CD8-positive, alpha-beta memory T cell (primary cell): Measurements from ENCODE around the gene B3GALNT1. TPM values are rescaled to one million over a fixed set of nuclear protein-coding genes. Genes with fewer than 3 reads are reported as not detected.
A peak's percentile ranks its signal among the peaks of the same experiment; 100 is the strongest.

Source experiments
- CTCF ChIA-PET: fragments of 350-600 bp; sonication (Branson Sonifier 250); formaldehyde crosslinking; loops from one replicate; lab custom pipeline; 2021; ENCODE audit warnings: antibody characterized with exemption; lab: Charles Lee
- POLR2A ChIA-PET: fragments of 350-600 bp; sonication (Branson Sonifier 250); formaldehyde crosslinking; loops from one replicate; lab custom pipeline; 2021; ENCODE audit warnings: antibody characterized with exemption; lab: Charles Lee
- DNase-seq, 5 donors: peaks; one replicate each; pipeline versions ENCODE4 v3.0.0 to v3.0.0-alpha.2; 2020 to 2022; ENCODE audit warnings: mixed read lengths in 1 of 5
- H3K27ac ChIP-seq: one replicate; pipeline ENCODE4 v1.7.0; 2013; ENCODE audit warnings: low read depth, mild to moderate bottlenecking, low read length, moderate library complexity
- H3K27me3 ChIP-seq: 2 replicates; pipeline ENCODE4 v1.7.0; 2013; ENCODE audit warnings: low read length, mild to moderate bottlenecking; ENCODE audit not compliant: insufficient read depth, poor library complexity, severe bottlenecking
- H3K36me3 ChIP-seq: 2 replicates; pipeline ENCODE4 v1.7.0; 2013; ENCODE audit warnings: mild to moderate bottlenecking, low read length, moderate library complexity; ENCODE audit not compliant: insufficient read depth
- H3K4me1 ChIP-seq: 2 replicates; pipeline ENCODE4 v1.7.0; 2013; ENCODE audit warnings: mild to moderate bottlenecking, low read length, moderate library complexity; ENCODE audit not compliant: insufficient read depth
- H3K4me3 ChIP-seq: 2 replicates; pipeline ENCODE4 v1.7.0; 2013; ENCODE audit warnings: mild to moderate bottlenecking, low read length
- H3K9me3 ChIP-seq: 2 replicates; pipeline ENCODE4 v1.7.0; 2013; ENCODE audit warnings: mild to moderate bottlenecking, low read length
- H3K27ac Mint-ChIP-seq, 8 donors: one replicate each; pipeline ENCODE4 v1.8.0; 2020 to 2021; ENCODE audit warnings: mixed read lengths in 8 of 8, mild to moderate bottlenecking in 6 of 8, inconsistent platforms in 3 of 8, moderate library complexity in 3 of 8
- H3K27me3 Mint-ChIP-seq, 2 donors: one replicate each; pipeline ENCODE4 v1.8.0; 2020 to 2021; ENCODE audit warnings: mixed read lengths in 2 of 2, mild to moderate bottlenecking in 1 of 2, moderate library complexity in 1 of 2
- H3K36me3 Mint-ChIP-seq, 3 donors: one replicate each; pipeline ENCODE4 v1.8.0; 2020 to 2021; ENCODE audit warnings: mixed read lengths in 3 of 3, inconsistent platforms in 1 of 3, mild to moderate bottlenecking in 1 of 3
- H3K4me1 Mint-ChIP-seq, 3 donors: one replicate each; pipeline ENCODE4 v1.8.0; 2020 to 2021; ENCODE audit warnings: mixed read lengths in 3 of 3, inconsistent platforms in 1 of 3, mild to moderate bottlenecking in 1 of 3
- H3K4me3 Mint-ChIP-seq, 7 donors: one replicate each; pipeline ENCODE4 v1.8.0; 2020 to 2021; ENCODE audit warnings: mixed read lengths in 7 of 7, mild to moderate bottlenecking in 6 of 7, moderate library complexity in 4 of 7, inconsistent platforms in 2 of 7
- H3K9me3 Mint-ChIP-seq, 5 donors: one replicate each; pipeline ENCODE4 v1.8.0; 2020 to 2022; ENCODE audit warnings: mixed read lengths in 5 of 5, mild to moderate bottlenecking in 3 of 5, moderate library complexity in 2 of 5, inconsistent platforms in 1 of 5
- polyA plus RNA-seq: library from polyadenylated mRNA; unstranded; fragments of 300-500 nt; fragmentation: Illumina TruSeq; gene quantifications from one replicate; pipeline ENCODE4 v1.2.3, GENCODE V29; 2021
- total RNA-seq, 2 experiments: library from RNA; stranded (reverse); gene quantifications; one replicate each; pipeline ENCODE4 v1.2.3, GENCODE V29; 2021

The B3GALNT1 gene
- total and polyA plus RNA-seq, 3 experiments from 2014 or later: 1.8 to 2.4 (median 2.0) TPM

DNA sequence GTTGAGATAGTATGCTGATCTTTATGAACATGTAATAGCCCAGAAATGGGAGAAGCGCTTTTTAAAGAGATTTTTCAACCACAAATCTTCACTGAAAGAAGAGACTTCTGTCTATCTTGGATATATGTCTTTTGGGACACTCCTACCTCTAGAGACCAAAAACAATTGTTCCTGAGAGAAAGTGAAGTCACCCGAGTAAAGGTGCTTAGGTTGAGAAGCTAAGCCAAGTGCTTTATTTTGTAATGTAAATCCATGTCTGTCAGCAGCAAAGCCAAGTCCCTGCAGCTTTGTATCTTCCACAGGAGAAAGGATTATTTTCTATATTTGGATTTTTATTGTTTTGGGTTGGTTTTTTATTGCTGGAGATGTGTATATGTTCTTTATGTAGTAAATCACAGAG, 32.1 kb upstream of the B3GALNT1 start:
- no peaks in the 10 kb centered on the region for H3K36me3 ChIP-seq
- H3K4me3 ChIP-seq: no peak overlapping the region
- ChIA-PET CTCF (no interaction called here), POLR2A (no interaction called here)
- Mint-ChIP-seq H3K9me3 (peaks cover 0 to 8% (median 0%) of the 10 kb centered on the region in 5 donors), H3K27ac (no peak overlapping the region), H3K27me3 (peaks cover 0 to 2% of the 10 kb centered on the region in 2 donors), H3K4me3 (no peak overlapping the region), H3K36me3 (peaks cover 0 to 4% (median 0%) of the 10 kb centered on the region in 3 donors), H3K4me1 (no peaks in the 10 kb centered on the region)
- H3K4me1 ChIP-seq: no peaks in the 10 kb centered on the region
- no peak for DNase-seq
- no peaks in the 10 kb centered on the region for H3K9me3 ChIP-seq
- no peak overlapping the region for H3K27ac ChIP-seq
- H3K27me3 ChIP-seq: no peaks in the 10 kb centered on the region

DNA sequence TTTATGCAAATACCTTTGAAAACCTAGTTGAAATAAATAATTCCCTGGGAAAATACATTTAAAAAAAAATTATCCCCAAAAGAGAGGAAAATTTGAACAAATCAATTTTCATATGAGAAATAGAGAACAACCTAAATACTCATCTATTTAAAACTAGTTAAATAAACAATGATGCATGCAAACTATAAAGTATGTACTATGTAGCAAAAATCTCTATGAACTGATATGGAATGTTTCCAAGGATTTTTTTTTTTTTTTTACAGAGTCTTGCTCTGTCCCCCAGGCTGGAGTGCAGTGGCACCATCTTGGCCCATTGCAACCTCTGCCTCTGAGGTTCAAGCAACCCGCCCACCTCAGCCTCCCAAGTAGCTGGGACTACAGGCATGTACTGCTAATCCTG, 27.2 kb upstream of the B3GALNT1 start:
- no peaks in the 10 kb centered on the region for H3K9me3 ChIP-seq
- H3K36me3 ChIP-seq: no peaks in the 10 kb centered on the region
- ChIA-PET CTCF (no interaction called here), POLR2A (no interaction called here)
- Mint-ChIP-seq H3K9me3 (no peaks in the 10 kb centered on the region), H3K4me1 (no peaks in the 10 kb centered on the region), H3K36me3 (no peaks in the 10 kb centered on the region), H3K27me3 (peaks cover 0 to 6% of the 10 kb centered on the region in 2 donors), H3K4me3 (no peak overlapping the region), H3K27ac (no peak overlapping the region)
- no peak overlapping the region for H3K4me3 ChIP-seq
- no peaks in the 10 kb centered on the region for H3K27me3 ChIP-seq
- no peak overlapping the region for H3K27ac ChIP-seq
- no peaks in the 10 kb centered on the region for H3K4me1 ChIP-seq
- DNase-seq: no peak

DNA sequence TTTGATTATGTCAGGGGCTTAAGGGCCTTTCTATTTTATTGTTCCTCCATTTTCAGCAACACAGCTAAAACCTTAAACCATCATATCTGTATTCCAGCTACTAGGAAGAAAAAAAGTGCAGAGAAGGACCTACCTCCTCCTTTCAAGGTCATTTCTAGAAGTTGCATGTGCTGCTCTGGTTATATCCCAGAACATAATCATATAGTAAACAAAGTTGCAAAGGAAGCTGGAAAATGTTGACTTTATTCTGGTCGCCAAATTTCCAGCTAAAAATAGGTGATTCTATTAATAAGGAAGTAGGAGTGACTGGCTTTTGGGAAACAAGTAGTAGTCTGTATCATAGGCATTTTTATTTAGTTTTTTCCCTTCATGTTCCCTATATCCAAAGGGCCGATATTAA, 21.3 kb upstream of the B3GALNT1 start:
- no peaks in the 10 kb centered on the region for H3K27me3 ChIP-seq
- H3K36me3 ChIP-seq: no peaks in the 10 kb centered on the region
- no peak overlapping the region for H3K27ac ChIP-seq
- no peak overlapping the region for H3K27ac Mint-ChIP-seq
- CTCF ChIA-PET: no interaction called here
- no peak overlapping the region for H3K4me3 ChIP-seq
- H3K27me3 Mint-ChIP-seq: peaks cover 6 to 17% of the 10 kb centered on the region in 2 donors
- H3K36me3 Mint-ChIP-seq: no peaks in the 10 kb centered on the region
- H3K9me3 Mint-ChIP-seq: peaks cover 6 to 20% (median 16%) of the 10 kb centered on the region in 5 donors
- no peaks in the 10 kb centered on the region for H3K9me3 ChIP-seq
- H3K4me1 Mint-ChIP-seq: no peaks in the 10 kb centered on the region
- no peaks in the 10 kb centered on the region for H3K4me1 ChIP-seq
- no peak overlapping the region for H3K4me3 Mint-ChIP-seq
- POLR2A ChIA-PET: no interaction called here
- DNase-seq: no peak

DNA sequence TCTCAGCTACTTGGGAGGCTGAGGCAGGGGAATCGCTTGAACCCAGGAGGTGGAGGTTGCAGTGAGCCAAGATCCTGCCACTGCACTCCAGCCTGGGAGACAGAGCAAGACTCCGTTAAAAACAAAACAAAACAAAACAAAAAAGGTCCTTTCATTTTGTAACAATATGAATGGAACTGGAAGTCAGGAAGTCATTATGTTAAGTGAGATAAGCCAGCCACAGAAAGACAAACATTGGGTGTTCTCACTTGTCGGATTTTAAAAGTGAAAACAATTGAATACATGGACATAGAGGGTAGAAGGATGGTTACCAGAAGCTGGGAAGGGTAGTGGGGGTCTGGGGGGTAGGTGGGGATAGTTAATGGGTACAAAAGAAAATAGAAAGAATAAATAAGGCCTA, 12.5 kb upstream of the B3GALNT1 start:
- Histone ChIP-seq H3K4me3 (no peak overlapping the region), H3K9me3 (no peaks in the 10 kb centered on the region), H3K4me1 (no peaks in the 10 kb centered on the region), H3K27ac (no peak overlapping the region), H3K36me3 (no peaks in the 10 kb centered on the region), H3K27me3 (no peaks in the 10 kb centered on the region)
- Mint-ChIP-seq H3K4me1 (no peaks in the 10 kb centered on the region), H3K27me3 (peaks cover 11 to 30% of the 10 kb centered on the region in 2 donors), H3K9me3 (peaks cover 9 to 36% (median 32%) of the 10 kb centered on the region in 5 donors), H3K36me3 (peaks cover 0 to 4% (median 0%) of the 10 kb centered on the region in 3 donors), H3K27ac (no peak overlapping the region), H3K4me3 (no peak overlapping the region)
- DNase-seq: no peak
- ChIA-PET CTCF (no interaction called here), POLR2A (no interaction called here)

DNA sequence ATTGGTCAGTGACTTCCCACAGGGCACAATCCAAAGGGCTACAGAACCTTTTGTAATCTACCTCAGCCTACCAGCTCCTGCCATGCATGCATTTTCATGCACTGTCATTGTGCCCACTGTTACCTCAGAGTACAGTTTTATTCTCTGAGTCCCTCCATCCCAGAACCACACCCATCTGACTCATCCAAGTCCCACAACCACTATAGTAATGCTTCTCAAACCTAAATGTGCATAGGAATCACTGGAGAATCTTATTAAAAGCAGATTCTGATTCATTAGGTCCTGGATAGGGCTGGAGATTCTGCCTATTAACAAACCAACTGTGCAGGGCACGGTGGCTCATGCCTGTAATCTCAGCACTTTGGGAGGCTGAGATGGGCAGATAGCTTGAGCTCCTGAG, 3.7 kb upstream of the B3GALNT1 start:
- no peak overlapping the region for H3K4me3 ChIP-seq
- no peaks in the 10 kb centered on the region for H3K27me3 ChIP-seq
- H3K27ac ChIP-seq: no peak overlapping the region
- POLR2A ChIA-PET: no interaction called here
- Mint-ChIP-seq H3K9me3 (no peaks in the 10 kb centered on the region), H3K4me1 (peaks cover 7 to 12% (median 9%) of the 10 kb centered on the region in 3 donors), H3K4me3 (no peak overlapping the region), H3K27me3 (peaks cover 28 to 54% of the 10 kb centered on the region in 2 donors), H3K36me3 (no peaks in the 10 kb centered on the region), H3K27ac (no peak overlapping the region)
- H3K36me3 ChIP-seq: no peaks in the 10 kb centered on the region
- CTCF ChIA-PET: no interaction called here
- no peaks in the 10 kb centered on the region for H3K4me1 ChIP-seq
- DNase-seq: no peak
- H3K9me3 ChIP-seq: no peaks in the 10 kb centered on the region

DNA sequence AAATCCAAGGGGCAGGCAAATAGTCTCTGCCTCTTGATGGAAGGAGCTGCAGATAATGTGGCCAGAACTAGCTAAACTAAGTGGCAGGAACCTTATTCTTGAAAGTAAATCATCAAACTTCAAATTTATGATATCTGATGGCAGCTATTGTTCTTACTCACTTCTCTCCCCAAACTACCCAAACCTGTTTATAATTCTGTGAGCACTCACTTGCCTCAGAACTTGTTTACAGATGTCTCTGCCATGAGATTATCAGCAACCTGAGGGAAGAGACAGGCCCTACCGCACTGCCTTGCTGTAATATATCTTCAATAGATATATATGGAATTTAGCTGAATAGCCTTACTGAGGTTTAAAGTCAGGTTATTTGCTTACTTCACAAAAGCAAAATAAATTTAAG, 2.2 kb upstream of the B3GALNT1 start:
- H3K27ac ChIP-seq: no peak overlapping the region
- POLR2A ChIA-PET: no interaction called here
- Mint-ChIP-seq H3K27ac (no peak overlapping the region), H3K36me3 (no peaks in the 10 kb centered on the region), H3K4me3 (no peak overlapping the region), H3K4me1 (peaks cover 7 to 12% (median 9%) of the 10 kb centered on the region in 3 donors), H3K9me3 (no peaks in the 10 kb centered on the region), H3K27me3 (peaks cover 28 to 49% of the 10 kb centered on the region in 2 donors)
- CTCF ChIA-PET: interaction anchor here (1.1 kb wide), 1 partner anchor 12 kb away, joined by 3 read pairs; no protein-coding TSS in a partner anchor
- H3K36me3 ChIP-seq: no peaks in the 10 kb centered on the region
- no peaks in the 10 kb centered on the region for H3K4me1 ChIP-seq
- no peaks in the 10 kb centered on the region for H3K9me3 ChIP-seq
- no peak overlapping the region for H3K4me3 ChIP-seq
- H3K27me3 ChIP-seq: no peaks in the 10 kb centered on the region
- DNase-seq: no peak

DNA sequence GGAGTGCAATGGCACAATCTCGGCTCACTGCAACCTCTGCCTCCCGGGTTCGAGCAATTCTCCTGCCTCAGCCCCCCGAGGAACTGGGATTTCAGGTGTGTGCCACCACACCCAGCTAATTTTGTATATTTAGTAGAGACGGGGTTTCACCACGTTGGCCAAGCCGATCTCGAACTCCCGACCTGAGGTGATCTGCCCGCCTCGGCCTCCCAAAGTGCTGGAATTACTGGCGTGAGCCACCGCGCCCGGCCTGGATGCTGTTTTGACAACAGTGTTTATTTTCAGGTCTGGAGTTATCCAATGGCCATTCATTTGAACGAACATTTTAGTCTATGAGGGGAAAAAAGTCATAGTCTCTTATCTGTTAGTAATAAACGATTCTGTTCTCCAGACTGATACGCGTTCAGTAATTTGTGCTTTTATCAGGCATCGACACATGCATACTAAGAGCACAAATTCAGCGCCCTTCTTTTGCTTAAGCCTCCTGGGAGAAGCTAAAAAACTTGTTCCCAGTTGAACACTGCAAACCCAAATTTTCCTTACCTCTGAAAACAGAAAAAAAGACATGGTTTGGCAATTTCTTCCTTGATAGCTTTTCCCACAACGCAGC, 1.3 kb downstream of the B3GALNT1 start:
- Mint-ChIP-seq H3K27me3 (peaks cover 15 to 36% of the 10 kb centered on the region in 2 donors), H3K27ac (no peak overlapping the region), H3K4me3 (peak overlapping the region in 4 of 7 donors; percentile 26 to 59 (median 46)), H3K36me3 (no peaks in the 10 kb centered on the region), H3K9me3 (no peaks in the 10 kb centered on the region), H3K4me1 (peaks cover 7 to 12% (median 9%) of the 10 kb centered on the region in 3 donors)
- POLR2A ChIA-PET: no interaction called here
- Histone ChIP-seq H3K4me3 (no peak overlapping the region), H3K4me1 (no peaks in the 10 kb centered on the region), H3K36me3 (no peaks in the 10 kb centered on the region), H3K27ac (no peak overlapping the region), H3K27me3 (no peaks in the 10 kb centered on the region), H3K9me3 (no peaks in the 10 kb centered on the region)
- no peak for DNase-seq
- CTCF ChIA-PET: no interaction called here

DNA sequence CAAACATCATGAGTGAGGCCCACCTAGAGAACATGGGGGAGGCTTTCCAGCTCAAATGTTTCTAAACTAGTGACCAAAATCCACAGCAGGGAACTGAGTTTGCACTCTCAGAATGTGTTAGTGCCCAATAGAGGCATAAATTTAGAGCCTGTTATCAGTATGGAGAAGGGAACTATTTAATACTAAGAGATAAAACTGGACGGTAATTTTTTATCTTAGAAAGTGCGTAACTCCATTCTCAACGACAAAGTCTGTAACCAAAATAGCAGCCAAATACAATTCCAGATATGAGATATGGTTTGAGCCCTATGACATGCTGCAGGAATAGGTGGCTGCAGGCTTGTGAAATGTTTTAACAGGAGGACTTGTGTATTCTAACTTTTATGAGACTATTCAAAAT, 3.5 kb downstream of the B3GALNT1 start:
- H3K4me3 Mint-ChIP-seq: no peak overlapping the region
- Histone ChIP-seq H3K4me3 (no peak overlapping the region), H3K27ac (no peak overlapping the region), H3K9me3 (no peaks in the 10 kb centered on the region), H3K4me1 (no peaks in the 10 kb centered on the region), H3K27me3 (no peaks in the 10 kb centered on the region), H3K36me3 (no peaks in the 10 kb centered on the region)
- no peaks in the 10 kb centered on the region for H3K36me3 Mint-ChIP-seq
- peaks cover 13 to 20% of the 10 kb centered on the region in 2 donors for H3K27me3 Mint-ChIP-seq
- POLR2A ChIA-PET: no interaction called here
- H3K4me1 Mint-ChIP-seq: peaks cover 7 to 12% (median 9%) of the 10 kb centered on the region in 3 donors
- no peaks in the 10 kb centered on the region for H3K9me3 Mint-ChIP-seq
- no peak for DNase-seq
- no peak overlapping the region for H3K27ac Mint-ChIP-seq
- CTCF ChIA-PET: no interaction called here
